Spleen (tissue), 7 donors: ENCODE results near the gene MSI1.

Source experiments
- CTCF ChIP-seq, 11 experiments: fragments of 200-600 bp in 7 of 11; fragments of 450-650 bp in 4 of 11; sonication (generic) in 4 of 11; IDR thresholded peaks in 8 of 11; conservative IDR thresholded peaks in 3 of 11; 1 replicate in 7 of 11; 2 replicates in 4 of 11; pipeline versions ENCODE4 v1.4.0 to v1.8.0; 2016 to 2021; ENCODE audit warnings: antibody characterized with exemption in 11 of 11, inconsistent platforms in 4 of 11, mild to moderate bottlenecking in 1 of 11
- POLR2AphosphoS5 ChIP-seq, 3 donors: sonication (generic); formaldehyde crosslinking; IDR thresholded peaks; one replicate each; pipeline ENCODE4 v1.5.1; 2017; ENCODE audit warnings: antibody characterized with exemption in 3 of 3
- donor health status: DM: no; HTN: no; CAD: no; lungs with moderate emphysema.
- donor health status: DM: no; HTN: no; CAD: no.
- donor health status: DM: no; HTN: no; CAD: no.

GRCh38 chr12:120376416-120376815 is 7.5 kb upstream of the MSI1 start:
- TF ChIP-seq CTCF (IDR thresholded peaks at IDR 0.05 in 8 of 11, conservative IDR thresholded peaks at IDR 0.05 in 3 of 11) (no peak), POLR2AphosphoS5 (IDR thresholded peaks at IDR 0.05) (no peak)
